Astrocyte of the spinal cord (primary cell): Measurements from ENCODE around the gene EAF2.

Experiments
- DNase-seq: peaks from one replicate; pipeline ENCODE4 v3.0.0; 2011; ENCODE audit warnings: low read depth, low spot score
- H3K4me3 ChIP-seq: 2 replicates; pipeline ENCODE4 v1.5.1; 2011; ENCODE audit warnings: low read depth, mild to moderate bottlenecking, low read length, moderate library complexity
- in situ Hi-C: cut with HindIII; loops from 2 replicates; pipeline ENCODE4 v1.10.0; 2017; ENCODE audit warnings: low sequenced_read_pairs
- TF ChIP-seq, protein P1 (sequence below): IDR thresholded peaks from 2 replicates; pipeline ENCODE4 v1.5.1; 2012; ENCODE audit warnings: low read depth, mild to moderate bottlenecking, low read length, inconsistent platforms

EAF2 gene

DNA sequence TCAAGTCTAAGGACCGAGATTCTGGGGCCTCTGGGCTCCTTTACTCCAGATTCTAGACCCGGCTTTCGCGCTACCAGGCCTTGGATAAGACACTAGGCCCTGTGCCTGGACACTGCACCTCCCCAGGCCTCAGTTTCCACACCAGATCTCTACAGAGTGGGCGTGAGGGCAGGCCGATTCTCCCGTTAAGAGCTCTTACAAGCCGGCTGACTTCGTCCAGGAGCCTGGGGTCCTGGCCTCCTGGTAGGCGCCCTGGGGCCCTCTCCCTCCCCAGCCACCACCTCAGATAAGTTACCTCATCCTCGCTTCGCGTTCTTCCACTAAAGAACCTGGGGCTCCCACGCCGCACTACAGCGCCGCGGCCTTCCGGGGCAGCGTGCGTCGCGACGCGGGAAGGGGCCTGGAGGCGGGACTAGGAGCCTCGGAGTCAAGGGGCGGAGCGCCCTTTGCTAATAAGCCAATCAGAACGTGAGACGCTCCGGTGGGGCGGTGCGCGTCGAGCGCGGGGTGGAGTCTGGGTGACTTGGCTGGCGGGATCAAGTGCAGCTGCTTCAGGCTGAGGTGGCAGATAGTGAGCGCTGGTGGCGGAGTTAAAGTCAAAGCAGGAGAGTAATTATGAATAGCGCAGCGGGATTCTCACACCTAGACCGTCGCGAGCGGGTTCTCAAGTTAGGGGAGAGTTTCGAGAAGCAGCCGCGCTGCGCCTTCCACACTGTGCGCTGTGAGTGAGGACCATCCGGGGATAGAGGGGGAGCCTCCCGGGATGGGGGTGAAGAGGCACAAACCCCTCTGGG lies at the start of gene EAF2, which contains the start of gene IQCB1:
TSS of gene EAF2 (plus strand) at position 539 of the 794 bp plus-strand sequence. CDS start at position 616, 77 bp downstream.
TSS of gene IQCB1 (minus strand) at position 390 of the 794 bp plus-strand sequence. CDS start 6,100 bp downstream, outside the sequence.
- in situ Hi-C loops = no loop called here
- TF ChIP-seq, protein P1, sequence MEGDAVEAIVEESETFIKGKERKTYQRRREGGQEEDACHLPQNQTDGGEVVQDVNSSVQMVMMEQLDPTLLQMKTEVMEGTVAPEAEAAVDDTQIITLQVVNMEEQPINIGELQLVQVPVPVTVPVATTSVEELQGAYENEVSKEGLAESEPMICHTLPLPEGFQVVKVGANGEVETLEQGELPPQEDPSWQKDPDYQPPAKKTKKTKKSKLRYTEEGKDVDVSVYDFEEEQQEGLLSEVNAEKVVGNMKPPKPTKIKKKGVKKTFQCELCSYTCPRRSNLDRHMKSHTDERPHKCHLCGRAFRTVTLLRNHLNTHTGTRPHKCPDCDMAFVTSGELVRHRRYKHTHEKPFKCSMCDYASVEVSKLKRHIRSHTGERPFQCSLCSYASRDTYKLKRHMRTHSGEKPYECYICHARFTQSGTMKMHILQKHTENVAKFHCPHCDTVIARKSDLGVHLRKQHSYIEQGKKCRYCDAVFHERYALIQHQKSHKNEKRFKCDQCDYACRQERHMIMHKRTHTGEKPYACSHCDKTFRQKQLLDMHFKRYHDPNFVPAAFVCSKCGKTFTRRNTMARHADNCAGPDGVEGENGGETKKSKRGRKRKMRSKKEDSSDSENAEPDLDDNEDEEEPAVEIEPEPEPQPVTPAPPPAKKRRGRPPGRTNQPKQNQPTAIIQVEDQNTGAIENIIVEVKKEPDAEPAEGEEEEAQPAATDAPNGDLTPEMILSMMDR = no peak
- peak; percentile 97 for DNase-seq
- H3K4me3 ChIP-seq = peak within 1 kb of the TSS; percentile 86

DNA sequence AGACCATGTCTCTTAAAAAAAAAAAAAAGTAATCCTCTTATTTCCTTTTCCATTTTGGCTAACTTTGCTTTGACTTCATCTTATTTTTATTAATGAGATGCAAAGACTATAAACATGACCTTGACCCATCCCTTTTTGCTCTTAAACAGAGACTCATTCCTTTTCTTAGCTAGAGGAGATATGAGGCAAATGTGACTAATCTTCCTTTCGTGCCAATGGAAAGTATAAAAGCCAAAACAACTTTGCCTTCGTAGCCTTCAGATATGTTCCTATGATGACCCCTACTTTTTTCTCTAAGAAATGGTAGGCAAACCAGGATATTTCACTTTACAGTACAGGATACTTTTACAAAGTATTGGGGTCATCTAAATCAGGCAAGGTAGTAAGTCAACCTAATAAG lies 48.5 kb upstream of the EAF2 start:
- in situ Hi-C loops = no loop called here
- TF ChIP-seq, protein P1 = no peak
- DNase-seq = no peak
- H3K4me3 ChIP-seq = no peak overlapping the region

DNA sequence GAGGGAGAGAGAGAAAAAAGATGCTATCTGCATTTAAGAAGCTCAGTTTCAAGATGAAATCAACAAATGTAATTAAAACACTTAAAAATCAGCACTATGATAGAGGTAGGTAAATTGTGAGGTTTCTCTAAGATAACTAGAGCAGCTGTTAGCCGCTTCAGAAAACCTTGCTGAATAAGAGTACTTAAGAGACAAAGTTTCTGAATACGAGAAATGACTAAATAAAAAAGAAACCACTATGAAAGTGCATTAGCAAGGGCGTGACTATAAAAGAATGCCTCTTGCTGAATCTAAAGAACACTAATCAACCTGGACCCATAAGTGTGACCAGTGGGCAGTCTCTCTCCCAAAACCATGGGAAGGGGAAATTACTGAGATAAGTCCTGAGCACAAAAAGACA lies 41.9 kb upstream of the EAF2 start:
- no peak for DNase-seq
- TF ChIP-seq, protein P1 = no peak
- H3K4me3 ChIP-seq = no peak overlapping the region
- in situ Hi-C loops = no loop called here

DNA sequence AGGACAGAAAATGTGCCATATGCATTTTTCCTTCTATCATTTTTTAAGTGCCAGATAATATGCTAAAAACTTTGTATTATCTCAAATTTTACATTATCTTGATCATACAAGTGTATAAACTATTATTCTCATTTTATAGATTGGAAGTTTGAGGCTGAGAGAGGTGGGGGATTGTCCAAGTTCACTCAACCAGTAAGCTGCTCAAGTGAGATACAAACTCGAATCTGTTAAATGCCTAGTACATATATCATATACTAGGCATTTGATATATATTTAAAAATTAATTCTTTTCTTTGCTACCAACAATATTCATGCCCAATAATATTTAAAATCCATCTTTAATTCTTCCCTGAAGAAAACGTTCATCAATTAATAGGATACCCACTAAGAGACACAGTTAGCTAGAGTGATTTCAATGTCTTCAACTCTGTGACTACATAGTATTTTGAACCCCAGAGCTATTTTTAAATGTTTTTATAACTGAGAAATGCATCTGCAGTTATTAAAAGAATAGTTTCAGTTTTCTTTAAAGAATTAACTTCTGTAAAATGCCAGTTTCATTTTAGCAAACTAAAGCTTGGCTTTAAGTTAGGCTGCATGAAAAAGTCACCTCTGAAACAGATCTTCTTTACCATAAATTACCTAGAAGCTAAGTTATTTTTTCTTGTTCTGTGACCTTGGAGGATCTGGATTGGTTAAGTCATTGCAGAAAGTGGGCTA lies 40.6 kb upstream of the EAF2 start:
- TF ChIP-seq, protein P1 = no peak
- no peak overlapping the region for H3K4me3 ChIP-seq
- in situ Hi-C loops = no loop called here
- no peak for DNase-seq

DNA sequence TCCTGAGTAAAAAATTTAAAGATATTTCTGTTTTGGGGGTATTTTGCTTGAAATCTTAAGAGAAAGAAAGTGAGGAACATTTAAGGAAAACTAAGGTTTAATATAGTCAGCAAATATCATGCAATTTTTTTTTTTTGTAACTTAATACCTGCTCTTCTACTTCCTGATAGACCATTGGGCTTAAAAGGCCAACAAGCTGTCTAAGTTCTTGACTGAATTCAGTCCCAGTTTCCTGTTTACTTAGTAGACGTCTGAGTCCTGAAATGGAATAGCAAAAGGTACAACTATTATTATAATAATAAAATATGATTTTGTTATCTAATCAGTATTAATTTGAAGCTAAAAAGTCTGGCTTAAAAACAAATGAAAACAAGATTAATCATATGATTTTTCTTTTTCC lies 38.0 kb upstream of the EAF2 start:
- in situ Hi-C loops = no loop called here
- no peak overlapping the region for H3K4me3 ChIP-seq
- TF ChIP-seq, protein P1 = no peak
- DNase-seq = no peak

DNA sequence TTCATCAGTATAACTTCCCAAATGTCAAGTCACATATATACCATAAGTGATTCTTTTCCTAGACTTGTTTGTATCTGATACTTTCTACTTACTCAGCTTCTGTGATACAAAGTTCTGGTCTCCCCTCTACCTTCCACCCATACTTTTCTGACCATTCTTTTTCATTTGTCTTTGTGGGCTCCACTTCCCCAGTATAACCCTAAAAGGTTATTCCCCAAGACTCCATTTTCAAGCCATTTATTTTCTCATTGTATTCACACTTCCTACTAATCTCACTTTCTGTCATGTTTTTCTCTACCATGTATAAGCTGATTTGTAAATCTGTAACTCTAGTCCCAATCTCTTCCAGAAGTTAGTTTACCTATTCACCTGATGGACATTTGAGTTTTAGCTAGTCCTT lies 34.1 kb upstream of the EAF2 start:
- no peak overlapping the region for H3K4me3 ChIP-seq
- TF ChIP-seq, protein P1 = no peak
- in situ Hi-C loops = no loop called here
- no peak for DNase-seq
